ENCODE data around the gene VRK3. TPM values are rescaled to one million over a fixed set of nuclear protein-coding genes. Genes with fewer than 3 reads are reported as not detected.

Gene VRK3
- total and polyA plus RNA-seq, 2 donors (not counting 3 experiments of a cell fraction or from before 2014, with no cell fraction given): 20.4 to 36.0 TPM

- H3K36me3 ChIP-seq (ENCODE audit: control insufficient read depth in 2 of 2, extremely low read depth in 1 of 2, insufficient read depth in 2 of 2, low read length in 2 of 2): peaks cover 0 to 3% of the 10 kb centered on the region in 2 experiments
- POLR2A ChIA-PET: no interaction called here
- no TSS peak for BruUV-seq (replicated peaks)
- H3K9me3 ChIP-seq (replicated peaks; ENCODE audit: control insufficient read depth, insufficient read depth, low read length): no peaks in the 10 kb centered on the region
- no peak overlapping the region for H3K27ac ChIP-seq (ENCODE audit: insufficient read depth, low read depth, low read length)
- CTCF ChIA-PET: interaction anchor here (1.0 kb wide), 1 partner anchor 50 kb away, joined by 3 read pairs; no protein-coding TSS in a partner anchor
- FAIRE-seq (no peak), DNase-seq (ENCODE audit: low read depth, low spot score) (no peak)
- H3K4me3 ChIP-seq (replicated peaks in 1 of 3; ENCODE audit: insufficient read depth in 1 of 3, low read depth in 1 of 3, low read length in 3 of 3): no peak overlapping the region
- H3K79me2 ChIP-seq (ENCODE audit: control insufficient read depth, insufficient read depth, low read length): peaks cover 14% of the 10 kb centered on the region
- no peaks in the 10 kb centered on the region for H4K20me1 ChIP-seq (replicated peaks; ENCODE audit: control insufficient read depth, extremely low read depth, insufficient read depth, low read length)
- no peaks in the 10 kb centered on the region for H3K9me1 ChIP-seq (replicated peaks; ENCODE audit: control insufficient read depth, extremely low read depth, insufficient read depth, low read length)
- H2AFZ ChIP-seq (ENCODE audit: low read depth, low read length): no peak overlapping the region
- intact Hi-C loops (cut with micrococcal nuclease) (no loop called here), dilution Hi-C loops (cut with MboI; ENCODE audit: extremely low pct_ligation_motif_present, low sequenced_read_pairs) (no loop called here)
- no peak overlapping the region for H3K4me2 ChIP-seq (ENCODE audit: insufficient read depth, low read length)
- peaks cover 4% of the 10 kb centered on the region for H3K4me1 ChIP-seq (ENCODE audit: control insufficient read depth, extremely low read depth, insufficient read depth, low read length)
- no peak for TF ChIP-seq MYC (IDR thresholded peaks at IDR 0.05; ENCODE audit: low read depth, low read length)
- TF ChIP-seq GATA2 (IDR thresholded peaks at IDR 0.05; ENCODE audit: insufficient read depth, insufficient read length, low read depth, low read length): no peak
- no peak for TF ChIP-seq MAX (IDR thresholded peaks at IDR 0.05; ENCODE audit: insufficient read depth, insufficient read length)
- no peak for TF ChIP-seq EZH2 (IDR thresholded peaks at IDR 0.05; ENCODE audit: borderline replicate concordance, low read depth, low read length, severe bottlenecking)
- TF ChIP-seq POLR2A (IDR thresholded peaks at IDR 0.05; ENCODE audit: low read depth, low read length): no peak
- TF ChIP-seq FOS (IDR thresholded peaks at IDR 0.05; ENCODE audit: borderline replicate concordance, insufficient read depth, low read length): no peak
- TF ChIP-seq JUN (IDR thresholded peaks at IDR 0.05; ENCODE audit: borderline replicate concordance, insufficient read depth, insufficient read length, low read depth): no peak
- TF ChIP-seq CTCF (IDR thresholded peaks at IDR 0.05; ENCODE audit: extremely low read depth in 1 of 2, insufficient read depth in 1 of 2, low read depth in 1 of 2, low read length in 2 of 2): no peak
- TF ChIP-seq POLR2AphosphoS5 (IDR thresholded peaks at IDR 0.05; ENCODE audit: insufficient read depth, low read depth, low read length): no peak
- no peaks in the 10 kb centered on the region for H3K27me3 ChIP-seq (ENCODE audit: control insufficient read depth in 2 of 2, insufficient read depth in 2 of 2, low read length in 2 of 2)
- no peak overlapping the region for H3K9ac ChIP-seq (replicated peaks; ENCODE audit: extremely low read depth, insufficient read depth, low read length)
Measured at GRCh38 chr19:49932731-49933131, 92.4 kb downstream of the VRK3 start.

Measured in endothelial cell of umbilical vein (primary cell).